NCI-H128 (cell line): ENCODE data around the gene DBR1.

ENCODE experiments used
- DNase-seq: peaks from one replicate; lab custom pipeline; 2025; ENCODE audit not compliant: unreplicated experiment; lab: John Stamatoyannopoulos, UW

The DBR1 gene

GRCh38 chr3:138124706-138125355 is 49.9 kb downstream of the DBR1 start:
- DNase-seq, result no peak

- no peak for DNase-seq
Measured at GRCh38 chr3:138124188-138124587, 50.5 kb downstream of the DBR1 start.

- DNase-seq, result no peak
Measured at GRCh38 chr3:138119423-138119766, 55.3 kb downstream of the DBR1 start.

DNA sequence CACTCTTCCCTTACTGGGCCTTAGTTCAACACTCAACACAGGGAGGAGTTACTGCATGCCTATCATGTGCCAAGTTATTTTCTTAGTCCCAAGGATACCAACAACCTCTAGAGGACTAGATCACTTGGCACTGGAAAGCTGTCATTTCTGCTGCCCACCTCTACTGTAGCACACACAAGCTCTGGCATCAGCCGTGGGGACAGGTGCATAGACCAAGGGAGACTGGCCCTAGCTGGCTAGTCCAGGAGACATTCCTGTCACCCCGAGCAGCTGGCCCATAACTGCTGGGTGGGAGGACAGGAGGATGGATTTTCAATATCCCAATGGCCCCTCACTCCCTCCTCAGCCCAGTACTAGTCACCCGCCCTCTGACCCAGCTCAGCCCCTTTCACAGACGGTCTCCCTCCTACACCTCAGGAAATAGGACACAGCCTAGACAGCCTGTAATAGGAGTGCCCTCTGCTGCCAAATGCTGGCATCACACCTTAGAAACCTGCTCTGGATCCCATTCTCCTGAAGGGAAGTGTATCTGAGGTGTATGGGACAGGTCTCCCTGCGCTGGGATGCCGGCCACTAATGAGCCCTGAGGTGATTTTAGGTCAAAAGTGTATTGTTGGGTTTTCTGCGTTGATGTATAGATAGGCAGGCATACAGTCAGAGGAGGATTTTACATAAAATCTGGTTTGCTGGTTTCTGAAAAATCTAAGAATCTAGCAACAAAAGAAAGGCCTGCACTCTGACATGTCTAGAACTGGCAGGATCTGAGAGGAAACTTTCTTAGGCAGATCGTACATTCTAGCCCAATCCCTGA is 55.9 kb downstream of the DBR1 start:
- DNase-seq, result peak; percentile 68

GRCh38 chr3:138114988-138115971 is 59.4 kb downstream of the DBR1 start, which contains the start of gene DZIP1L:
Gene DZIP1L (minus strand): TSS chr3:138115608. CDS start chr3:138103971, 11,637 bp downstream.
- DNase-seq, result peak; percentile 49

GRCh38 chr3:138114431-138114918 is 60.2 kb downstream of the DBR1 start:
- DNase-seq, result no peak

DNA sequence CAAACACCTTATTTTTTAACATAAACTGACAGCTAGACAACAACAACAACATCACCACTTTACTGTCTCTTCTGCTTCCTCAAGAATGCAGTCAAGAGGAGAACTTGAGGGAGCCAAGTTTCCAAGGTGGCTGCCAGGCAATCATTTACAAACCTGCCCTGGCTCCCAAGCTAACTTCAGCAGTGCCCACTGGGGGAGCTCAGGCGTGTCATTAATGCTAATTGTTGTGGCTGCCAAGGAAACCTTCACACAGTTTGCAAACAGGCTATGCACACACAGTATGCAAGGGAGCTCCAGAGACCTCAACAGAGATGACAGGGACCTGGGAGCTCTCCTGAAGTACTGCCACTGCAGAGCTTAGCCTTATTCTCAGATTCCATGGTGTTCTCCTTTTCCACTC is 61.4 kb downstream of the DBR1 start:
- DNase-seq, result no peak

DNA sequence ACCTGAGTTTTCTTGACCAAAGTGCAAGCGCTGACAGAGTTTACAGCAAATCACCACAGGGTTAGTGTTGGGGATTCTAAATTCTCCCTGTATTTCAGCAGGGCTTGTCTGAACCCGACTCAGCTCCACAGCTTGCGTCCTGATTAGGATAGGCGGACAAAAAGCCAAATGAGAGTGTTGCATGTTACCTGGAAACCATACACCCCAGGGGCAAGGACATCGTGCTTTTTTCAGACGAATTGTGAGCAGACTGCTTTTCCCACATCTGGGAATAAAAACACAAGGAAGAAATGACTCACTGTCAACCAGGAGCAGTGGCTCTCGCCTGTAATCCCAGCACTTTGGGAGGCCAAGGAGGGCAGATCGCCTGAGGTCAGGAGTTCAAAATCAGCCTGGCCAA is 62.4 kb downstream of the DBR1 start:
- no peak for DNase-seq
